NT2/D1 (cell line): Measurements from ENCODE around the gene FSD1.

Experiments used
- YY1 ChIP-seq: IDR thresholded peaks from 2 replicates; pipeline ENCODE4 v1.6.1; 2011; ENCODE audit not compliant: insufficient read length, insufficient read depth
- ZNF274 ChIP-seq: IDR thresholded peaks from 2 replicates; pipeline ENCODE4 v1.6.1; 2011; ENCODE audit warnings: mild to moderate bottlenecking, low read depth, low read length

GRCh38 chr19:4310247-4311121 is 6.1 kb downstream of the FSD1 start:
- no peak for TF ChIP-seq YY1
- no peak for TF ChIP-seq ZNF274
